ENCODE measurements around the gene HUNK. TPM values are rescaled to one million over a fixed set of nuclear protein-coding genes. Genes with fewer than 3 reads are reported as not detected.

HUNK gene
- total RNA-seq, 1 experiment from 2014 or later: not detected

- no peak overlapping the region for H3K4me3 Mint-ChIP-seq (ENCODE audit: unreplicated experiment)
- BruUV-seq (replicated peaks): no TSS peak
- TF ChIP-seq CTCF (IDR thresholded peaks at IDR 0.05; ENCODE audit: unreplicated experiment): no peak
- no peaks in the 10 kb centered on the region for H3K36me3 Mint-ChIP-seq (ENCODE audit: insufficient read depth, unreplicated experiment)
- H3K27me3 Mint-ChIP-seq (ENCODE audit: insufficient read depth, unreplicated experiment): peaks cover 20% of the 10 kb centered on the region
- H3K9me3 Mint-ChIP-seq (ENCODE audit: unreplicated experiment): no peaks in the 10 kb centered on the region
- intact Hi-C loops (cut with micrococcal nuclease): no loop called here
- H3K4me1 Mint-ChIP-seq (ENCODE audit: insufficient read depth, unreplicated experiment): no peaks in the 10 kb centered on the region
- H3K27ac Mint-ChIP-seq (ENCODE audit: low read depth, unreplicated experiment): no peak overlapping the region
- CTCF ChIA-PET: interaction anchor here (0.5 to 1.5 kb wide), 2 partner anchors 12 to 33 kb away, joined by 3 read pairs; no protein-coding TSS in a partner anchor
- no peak for DNase-seq (ENCODE audit: unreplicated experiment)
- POLR2A ChIA-PET: no interaction called here
Measured at GRCh38 chr21:31837618-31838390, 35.0 kb upstream of the HUNK start.

- Mint-ChIP-seq H3K4me1 (ENCODE audit: insufficient read depth, unreplicated experiment) (no peaks in the 10 kb centered on the region), H3K4me3 (ENCODE audit: unreplicated experiment) (no peak overlapping the region), H3K27me3 (ENCODE audit: insufficient read depth, unreplicated experiment) (peaks cover 30% of the 10 kb centered on the region), H3K9me3 (ENCODE audit: unreplicated experiment) (no peaks in the 10 kb centered on the region), H3K36me3 (ENCODE audit: insufficient read depth, unreplicated experiment) (no peaks in the 10 kb centered on the region), H3K27ac (ENCODE audit: low read depth, unreplicated experiment) (no peak overlapping the region)
- no peak for DNase-seq (ENCODE audit: unreplicated experiment)
- no TSS peak for BruUV-seq (replicated peaks)
- POLR2A ChIA-PET: no interaction called here
- TF ChIP-seq CTCF (IDR thresholded peaks at IDR 0.05; ENCODE audit: unreplicated experiment): no peak
- intact Hi-C loops (cut with micrococcal nuclease): no loop called here
- CTCF ChIA-PET: interaction anchor here (0.5 to 1.5 kb wide), 2 partner anchors 13 to 32 kb away, joined by 3 read pairs; no protein-coding TSS in a partner anchor
Measured at GRCh38 chr21:31838586-31839355, 34.0 kb upstream of the HUNK start.

GRCh38 chr21:31844206-31844605, 28.6 kb upstream of the HUNK start:
- no TSS peak for BruUV-seq (replicated peaks)
- no peaks in the 10 kb centered on the region for H3K36me3 Mint-ChIP-seq (ENCODE audit: insufficient read depth, unreplicated experiment)
- TF ChIP-seq CTCF (IDR thresholded peaks at IDR 0.05; ENCODE audit: unreplicated experiment): no peak
- ChIA-PET POLR2A (no interaction called here), CTCF (no interaction called here)
- H3K4me3 Mint-ChIP-seq (ENCODE audit: unreplicated experiment): no peak overlapping the region
- peaks cover 59% of the 10 kb centered on the region for H3K27me3 Mint-ChIP-seq (ENCODE audit: insufficient read depth, unreplicated experiment)
- DNase-seq (ENCODE audit: unreplicated experiment): no peak
- H3K4me1 Mint-ChIP-seq (ENCODE audit: insufficient read depth, unreplicated experiment): no peaks in the 10 kb centered on the region
- H3K27ac Mint-ChIP-seq (ENCODE audit: low read depth, unreplicated experiment): no peak overlapping the region
- intact Hi-C loops (cut with micrococcal nuclease): no loop called here
- no peaks in the 10 kb centered on the region for H3K9me3 Mint-ChIP-seq (ENCODE audit: unreplicated experiment)

GRCh38 chr21:31845151-31845729, 27.6 kb upstream of the HUNK start:
- intact Hi-C loops (cut with micrococcal nuclease): no loop called here
- ChIA-PET CTCF (interaction anchor here (1.2 kb wide), 1 partner anchor 414 kb away, joined by 3 read pairs; no protein-coding TSS in a partner anchor), POLR2A (no interaction called here)
- H3K4me3 Mint-ChIP-seq (ENCODE audit: unreplicated experiment): no peak overlapping the region
- no peak overlapping the region for H3K27ac Mint-ChIP-seq (ENCODE audit: low read depth, unreplicated experiment)
- TF ChIP-seq CTCF (IDR thresholded peaks at IDR 0.05; ENCODE audit: unreplicated experiment): no peak
- BruUV-seq (replicated peaks): no TSS peak
- H3K27me3 Mint-ChIP-seq (ENCODE audit: insufficient read depth, unreplicated experiment): peaks cover 55% of the 10 kb centered on the region
- no peaks in the 10 kb centered on the region for H3K4me1 Mint-ChIP-seq (ENCODE audit: insufficient read depth, unreplicated experiment)
- DNase-seq (ENCODE audit: unreplicated experiment): no peak
- no peaks in the 10 kb centered on the region for H3K9me3 Mint-ChIP-seq (ENCODE audit: unreplicated experiment)
- no peaks in the 10 kb centered on the region for H3K36me3 Mint-ChIP-seq (ENCODE audit: insufficient read depth, unreplicated experiment)
